A549 (cell line): ENCODE data around the gene GCLC. TPM values are rescaled to one million over a fixed set of nuclear protein-coding genes. Genes with fewer than 3 reads are reported as not detected.

ENCODE experiments used
- ATAC-seq, 2 experiments: fragments of 200-7000 bp in 1 of 2; fragments of >200 bp in 1 of 2; cut with Nextera tagmentation in 1 of 2; cut with Tn5 transposase in 1 of 2; 3 replicates each; pipeline versions ENCODE4 v1.8.0 to v1.9.1; 2018 to 2020; ENCODE audit warnings: mild to moderate bottlenecking in 1 of 2, moderate library complexity in 1 of 2
- CTCF ChIA-PET: fragments of 300-600 bp; sonication (Branson Sonifier 250); formaldehyde crosslinking; extraction: SDS; loops from one replicate; lab custom pipeline; 2021; ENCODE audit warnings: antibody characterized with exemption, inconsistent platforms; lab: Yijun Ruan, JAX
- POLR2A ChIA-PET: fragments of 350-600 bp; formaldehyde crosslinking; extraction: SDS; loops from one replicate; lab custom pipeline; 2021; ENCODE audit warnings: antibody characterized with exemption, inconsistent platforms; lab: Yijun Ruan, JAX
- DNase-seq, 2 experiments: peaks; one replicate each; pipeline versions ENCODE4 v3.0.0 to v3.0.0-alpha.2; 2011 to 2016; ENCODE audit warnings: low read depth in 1 of 2, low spot score in 1 of 2
- FAIRE-seq: peaks from 2 replicates; lab custom pipeline; 2011; peaks lifted over from hg19 to GRCh38; lab: Jason Lieb, UNC
- H3K27ac ChIP-seq, 2 experiments: fragments of >200 bp; sonication (Bioruptor Twin); formaldehyde crosslinking; 3 replicates each; pipeline ENCODE4 v1.5.1; 2016 to 2017
- H3K4me1 ChIP-seq: fragments of >200 bp; sonication (Bioruptor Twin); formaldehyde crosslinking; 3 replicates; pipeline ENCODE4 v1.6.1; 2016
- H3K4me2 ChIP-seq: fragments of >200 bp; sonication (Bioruptor Twin); formaldehyde crosslinking; 3 replicates; pipeline ENCODE4 v1.6.1; 2016
- H3K4me3 ChIP-seq: fragments of >200 bp; sonication (Bioruptor Twin); formaldehyde crosslinking; 3 replicates; pipeline ENCODE4 v1.5.1; 2016
- H3K9me3 ChIP-seq: fragments of >200 bp; sonication (Bioruptor Twin); formaldehyde crosslinking; 3 replicates; pipeline ENCODE4 v1.6.1; 2016
- BCL3 ChIP-seq: fragments of >200 bp; sonication (Bioruptor Twin); formaldehyde crosslinking; IDR thresholded peaks from 3 replicates; pipeline ENCODE4 v1.6.1; 2016
- CHD2 ChIP-seq: fragments of 150-350 bp; IDR thresholded peaks from 2 replicates; pipeline ENCODE4 v1.6.1; 2014; ENCODE audit warnings: low read length; ENCODE audit not compliant: partially characterized antibody
- EHF ChIP-seq: fragments of 250-450 bp; sonication (Bioruptor Pico); IDR thresholded peaks from 2 replicates; pipeline ENCODE4 v1.5.0; 2020; ENCODE audit warnings: mild to moderate bottlenecking
- EP300 ChIP-seq, 2 experiments: fragments of >200 bp; sonication (Bioruptor Twin); formaldehyde crosslinking; IDR thresholded peaks; 2 replicates in 1 of 2; 3 replicates in 1 of 2; pipeline ENCODE4 v1.6.1; 2016 to 2017
- ESRRA ChIP-seq: fragments of 150-350 bp; IDR thresholded peaks from 2 replicates; pipeline ENCODE4 v1.6.1; 2014; ENCODE audit warnings: mild to moderate bottlenecking, low read length, borderline replicate concordance
- KDM1A ChIP-seq: fragments of 200-600 bp; sonication (generic); IDR thresholded peaks from 2 replicates; pipeline ENCODE4 v1.6.1; 2016; ENCODE audit warnings: low read depth, mild to moderate bottlenecking
- MAFK ChIP-seq: fragments of 450-650 bp; IDR thresholded peaks from 2 replicates; pipeline ENCODE4 v1.6.1; 2014; ENCODE audit not compliant: partially characterized antibody
- NPAS2 ChIP-seq: fragments of 250-450 bp; sonication (Bioruptor Pico); IDR thresholded peaks from 2 replicates; pipeline ENCODE4 v1.8.0; 2022; ENCODE audit warnings: mild to moderate bottlenecking, moderate library complexity, borderline replicate concordance
- RARB ChIP-seq: fragments of 250-450 bp; sonication (Bioruptor Pico); IDR thresholded peaks from 2 replicates; pipeline ENCODE4 v1.8.0; 2021; ENCODE audit warnings: mild to moderate bottlenecking, moderate library complexity
- RFX5 ChIP-seq: fragments of 450-650 bp; IDR thresholded peaks from 2 replicates; pipeline ENCODE4 v1.7.1; 2014; ENCODE audit warnings: antibody characterized with exemption, mild to moderate bottlenecking, moderate library complexity
- SREBF2 ChIP-seq: fragments of 450-650 bp; IDR thresholded peaks from 2 replicates; pipeline ENCODE4 v1.6.1; 2014; ENCODE audit warnings: mild to moderate bottlenecking, moderate library complexity
- ZFP36 ChIP-seq: fragments of 450-650 bp; IDR thresholded peaks from 2 replicates; pipeline ENCODE4 v1.6.1; 2014; ENCODE audit warnings: borderline replicate concordance; ENCODE audit not compliant: partially characterized antibody
- ZNF302 ChIP-seq: fragments of 250-450 bp; sonication (Bioruptor Pico); IDR thresholded peaks from 2 replicates; pipeline ENCODE4 v1.9.0; 2021; ENCODE audit warnings: inconsistent platforms, mild to moderate bottlenecking, moderate library complexity
- WGBS: methylation state at CpG from one replicate; pipeline ENCODE4 v1.1.6; 2017; ENCODE audit errors: missing lambda C conversion rate; 5-methylcytosine and 5-hydroxymethylcytosine counted together
- polyA plus RNA-seq, 4 experiments: library from polyadenylated mRNA; depleted of rRNA in 3 of 4; stranded (reverse); fragments of >200 nt; fragmentation: RNase III in 1 of 4; extraction: RNeasy Plus Mini Kit Qiagen cat#74134 plus additional on column Dnase treatment in 1 of 4; gene quantifications; 2 replicates in 3 of 4; 3 replicates in 1 of 4; pipeline ENCODE4 v1.2.3, GENCODE V29; 2011 to 2017
- TF ChIP-seq, protein P1 (sequence below): fragments of 250-450 bp; sonication (Bioruptor Pico); IDR thresholded peaks from 2 replicates; pipeline ENCODE4 v1.5.0; 2021; ENCODE audit warnings: mild to moderate bottlenecking, moderate library complexity, borderline replicate concordance
- TF ChIP-seq, protein P2 (sequence below): fragments of 150-350 bp; IDR thresholded peaks from 2 replicates; pipeline ENCODE4 v1.6.1; 2014; ENCODE audit warnings: low read depth, mild to moderate bottlenecking, low read length
- TF ChIP-seq, protein P3 (sequence below): fragments of 200-600 bp; sonication (generic); IDR thresholded peaks from 2 replicates; pipeline ENCODE4 v1.6.1; 2016; ENCODE audit warnings: antibody characterized with exemption, mild to moderate bottlenecking, moderate library complexity
- TF ChIP-seq, protein P4 (sequence below): fragments of >200 bp; sonication (Bioruptor Twin); formaldehyde crosslinking; IDR thresholded peaks from 2 replicates; pipeline ENCODE4 v1.6.1; 2016

GCLC gene
- polyA plus RNA-seq, 2 of the 4 experiments (the other 2 are of a cell fraction), result 116 to 180 TPM

- POLR2A ChIA-PET, result no interaction called here
- no peak overlapping the region for H3K4me3 ChIP-seq
- DNase-seq (no peak), FAIRE-seq (no peak), ATAC-seq (no peak)
- H3K9me3 ChIP-seq, result no peaks in the 10 kb centered on the region
- peaks cover 99% of the 10 kb centered on the region for H3K4me1 ChIP-seq
- no peak for TF ChIP-seq EHF
- TF ChIP-seq, protein P1, sequence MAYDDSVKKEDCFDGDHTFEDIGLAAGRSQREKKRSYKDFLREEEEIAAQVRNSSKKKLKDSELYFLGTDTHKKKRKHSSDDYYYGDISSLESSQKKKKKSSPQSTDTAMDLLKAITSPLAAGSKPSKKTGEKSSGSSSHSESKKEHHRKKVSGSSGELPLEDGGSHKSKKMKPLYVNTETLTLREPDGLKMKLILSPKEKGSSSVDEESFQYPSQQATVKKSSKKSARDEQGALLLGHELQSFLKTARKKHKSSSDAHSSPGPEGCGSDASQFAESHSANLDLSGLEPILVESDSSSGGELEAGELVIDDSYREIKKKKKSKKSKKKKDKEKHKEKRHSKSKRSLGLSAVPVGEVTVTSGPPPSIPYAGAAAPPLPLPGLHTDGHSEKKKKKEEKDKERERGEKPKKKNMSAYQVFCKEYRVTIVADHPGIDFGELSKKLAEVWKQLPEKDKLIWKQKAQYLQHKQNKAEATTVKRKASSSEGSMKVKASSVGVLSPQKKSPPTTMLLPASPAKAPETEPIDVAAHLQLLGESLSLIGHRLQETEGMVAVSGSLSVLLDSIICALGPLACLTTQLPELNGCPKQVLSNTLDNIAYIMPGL (CRISPR knock-in tag), result no peak
- no peak for TF ChIP-seq NPAS2
- TF ChIP-seq ZFP36, result no peak
- TF ChIP-seq, protein P2, sequence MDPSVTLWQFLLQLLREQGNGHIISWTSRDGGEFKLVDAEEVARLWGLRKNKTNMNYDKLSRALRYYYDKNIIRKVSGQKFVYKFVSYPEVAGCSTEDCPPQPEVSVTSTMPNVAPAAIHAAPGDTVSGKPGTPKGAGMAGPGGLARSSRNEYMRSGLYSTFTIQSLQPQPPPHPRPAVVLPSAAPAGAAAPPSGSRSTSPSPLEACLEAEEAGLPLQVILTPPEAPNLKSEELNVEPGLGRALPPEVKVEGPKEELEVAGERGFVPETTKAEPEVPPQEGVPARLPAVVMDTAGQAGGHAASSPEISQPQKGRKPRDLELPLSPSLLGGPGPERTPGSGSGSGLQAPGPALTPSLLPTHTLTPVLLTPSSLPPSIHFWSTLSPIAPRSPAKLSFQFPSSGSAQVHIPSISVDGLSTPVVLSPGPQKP, result no peak
- no peak for TF ChIP-seq MAFK
- no peak for TF ChIP-seq RFX5
- no peak for TF ChIP-seq ESRRA
- TF ChIP-seq, protein P3, sequence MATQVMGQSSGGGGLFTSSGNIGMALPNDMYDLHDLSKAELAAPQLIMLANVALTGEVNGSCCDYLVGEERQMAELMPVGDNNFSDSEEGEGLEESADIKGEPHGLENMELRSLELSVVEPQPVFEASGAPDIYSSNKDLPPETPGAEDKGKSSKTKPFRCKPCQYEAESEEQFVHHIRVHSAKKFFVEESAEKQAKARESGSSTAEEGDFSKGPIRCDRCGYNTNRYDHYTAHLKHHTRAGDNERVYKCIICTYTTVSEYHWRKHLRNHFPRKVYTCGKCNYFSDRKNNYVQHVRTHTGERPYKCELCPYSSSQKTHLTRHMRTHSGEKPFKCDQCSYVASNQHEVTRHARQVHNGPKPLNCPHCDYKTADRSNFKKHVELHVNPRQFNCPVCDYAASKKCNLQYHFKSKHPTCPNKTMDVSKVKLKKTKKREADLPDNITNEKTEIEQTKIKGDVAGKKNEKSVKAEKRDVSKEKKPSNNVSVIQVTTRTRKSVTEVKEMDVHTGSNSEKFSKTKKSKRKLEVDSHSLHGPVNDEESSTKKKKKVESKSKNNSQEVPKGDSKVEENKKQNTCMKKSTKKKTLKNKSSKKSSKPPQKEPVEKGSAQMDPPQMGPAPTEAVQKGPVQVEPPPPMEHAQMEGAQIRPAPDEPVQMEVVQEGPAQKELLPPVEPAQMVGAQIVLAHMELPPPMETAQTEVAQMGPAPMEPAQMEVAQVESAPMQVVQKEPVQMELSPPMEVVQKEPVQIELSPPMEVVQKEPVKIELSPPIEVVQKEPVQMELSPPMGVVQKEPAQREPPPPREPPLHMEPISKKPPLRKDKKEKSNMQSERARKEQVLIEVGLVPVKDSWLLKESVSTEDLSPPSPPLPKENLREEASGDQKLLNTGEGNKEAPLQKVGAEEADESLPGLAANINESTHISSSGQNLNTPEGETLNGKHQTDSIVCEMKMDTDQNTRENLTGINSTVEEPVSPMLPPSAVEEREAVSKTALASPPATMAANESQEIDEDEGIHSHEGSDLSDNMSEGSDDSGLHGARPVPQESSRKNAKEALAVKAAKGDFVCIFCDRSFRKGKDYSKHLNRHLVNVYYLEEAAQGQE, result no peak
- TF ChIP-seq CHD2, result no peak
- TF ChIP-seq RARB (CRISPR knock-in tag), result no peak
- no peak for TF ChIP-seq SREBF2
- peak overlapping the region; percentile 74; the same call in 2 of the 3 replicates for H3K4me2 ChIP-seq
- H3K27ac ChIP-seq, result no peak overlapping the region
- CTCF ChIA-PET, result interaction anchor here (0.9 kb wide), 1 partner anchor 17 kb away, joined by 4 read pairs; the partner anchor contains the start of gene GCLC
Measured at GRCh38 chr6:53528107-53528506, 16.8 kb downstream of the GCLC start.

- ATAC-seq, result peak; percentile 10 to 32; a peak in 5 of 6 replicates
- peaks cover 99% of the 10 kb centered on the region for H3K4me1 ChIP-seq
- no peak for DNase-seq
- no peak overlapping the region for H3K4me3 ChIP-seq
- TF ChIP-seq MAFK (no peak), CHD2 (no peak), KDM1A (no peak), EP300 (IDR thresholded peaks at IDR 0.05) (no peak), BCL3 (no peak), RARB (CRISPR knock-in tag) (no peak), ZNF302 (no peak)
- TF ChIP-seq, protein P4, sequence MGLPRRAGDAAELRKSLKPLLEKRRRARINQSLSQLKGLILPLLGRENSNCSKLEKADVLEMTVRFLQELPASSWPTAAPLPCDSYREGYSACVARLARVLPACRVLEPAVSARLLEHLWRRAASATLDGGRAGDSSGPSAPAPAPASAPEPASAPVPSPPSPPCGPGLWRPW, result no peak
- TF ChIP-seq, protein P1 (CRISPR knock-in tag), result no peak
- TF ChIP-seq, protein P2, result no peak
- ChIA-PET CTCF (interaction anchor here (1.7 kb wide), 1 partner anchor 124 kb away, joined by 9 read pairs; no protein-coding TSS in a partner anchor), POLR2A (interaction anchor here (1.0 kb wide), 1 partner anchor 18 kb away, joined by 3 read pairs; the partner anchor contains the start of gene GCLC)
- H3K4me2 ChIP-seq, result peak overlapping the region; percentile 74
- H3K9me3 ChIP-seq, result no peaks in the 10 kb centered on the region
- peak overlapping the region; percentile 69 to 75; a peak in 5 of 6 replicates for H3K27ac ChIP-seq
- no peak for FAIRE-seq
- WGBS, result 38% methylated on average over 4 of the region's 4 CpGs
Measured at GRCh38 chr6:53527249-53527765, 17.6 kb downstream of the GCLC start.
